ENCODE data around the gene SOX21.
"Not testable (repeated sequence)": the region's sequence is repeated elsewhere in the genome, so short reads cannot be mapped to it uniquely, and the experiment has no call there.

SOX21 gene

DNA sequence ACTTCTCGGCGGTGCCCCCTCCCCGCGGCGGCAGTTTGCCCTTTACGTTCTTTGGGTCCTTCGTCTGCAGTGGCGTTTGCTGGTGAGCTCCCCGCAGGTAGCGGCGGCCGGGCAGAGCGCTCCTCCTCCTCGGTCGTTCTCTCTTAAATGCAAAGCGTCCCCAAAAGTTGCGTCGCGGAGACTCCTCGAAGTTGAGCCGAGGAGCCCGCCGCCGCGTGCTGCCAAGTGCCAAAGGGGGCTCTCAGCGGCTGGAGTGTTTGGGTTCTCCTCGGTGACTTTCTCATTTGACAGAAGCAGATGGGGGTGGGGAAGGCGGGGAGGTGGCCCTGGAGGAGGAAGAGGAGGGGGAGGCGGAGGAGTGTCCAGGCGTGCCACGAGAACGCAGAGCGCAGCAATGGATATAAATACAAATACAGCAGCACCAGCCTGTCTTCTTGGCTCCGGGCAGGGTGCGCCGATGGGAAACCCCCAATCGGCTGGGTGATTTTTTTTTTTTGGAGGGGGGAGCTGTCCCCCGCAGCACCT, at the start of gene SOX21:
SOX21 (minus strand) TSS at position 259 of the 525 bp plus-strand sequence. CDS start 496 bp downstream, outside the sequence.
- DNase-seq (ENCODE audit: low spot score), result peak; percentile 17

DNA sequence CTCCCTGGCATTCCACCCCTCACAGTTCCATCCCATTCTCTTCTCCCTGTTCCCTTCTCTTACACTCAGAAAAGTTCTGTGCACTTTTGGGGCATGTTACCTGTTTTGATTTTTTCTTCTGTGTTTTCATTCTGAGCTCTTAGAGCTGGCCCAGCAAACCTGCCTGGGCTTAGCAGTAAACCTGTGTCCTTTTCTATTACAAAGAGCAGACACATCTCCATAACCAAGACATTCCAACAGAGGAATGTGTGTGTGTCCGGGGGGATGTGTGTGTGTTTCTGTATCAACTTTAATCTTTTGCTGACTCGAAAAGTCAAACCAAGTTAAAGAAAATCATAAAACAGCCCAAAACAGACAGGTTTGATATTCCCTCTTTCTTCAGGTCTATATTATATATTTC, 49.1 kb upstream of the SOX21 start:
- DNase-seq (ENCODE audit: low spot score), result no peak

DNA sequence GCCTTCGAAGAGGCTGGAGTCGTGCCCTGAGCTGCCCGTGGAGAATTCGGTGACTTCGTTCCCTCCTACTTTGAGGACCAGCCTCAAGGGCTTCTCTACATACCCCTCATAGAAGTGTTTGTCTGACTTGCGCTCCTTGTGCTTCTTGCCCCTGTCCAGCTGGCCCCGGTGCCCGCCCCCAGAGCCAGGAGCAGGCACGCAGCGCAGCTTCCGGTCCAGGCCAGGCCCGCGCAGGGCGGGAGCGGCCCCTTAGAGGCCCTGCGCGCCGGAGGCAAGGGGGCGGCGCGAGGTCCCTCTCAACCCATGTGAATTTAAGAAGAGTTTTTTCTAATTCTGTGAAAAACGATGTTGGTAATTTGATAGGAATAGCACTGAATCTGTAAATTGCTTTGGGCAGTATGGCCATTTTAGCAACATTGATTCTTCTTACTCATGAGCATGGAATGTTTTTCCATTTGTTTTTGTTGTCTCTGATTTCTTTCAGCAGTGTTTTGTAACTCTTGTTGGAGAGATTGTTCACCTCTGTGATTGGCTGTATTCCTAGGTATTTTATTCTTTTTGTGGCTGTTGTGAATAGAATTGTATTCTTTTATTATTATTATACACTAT, 46.9 kb upstream of the SOX21 start:
- no peak for DNase-seq (ENCODE audit: low spot score)

DNA sequence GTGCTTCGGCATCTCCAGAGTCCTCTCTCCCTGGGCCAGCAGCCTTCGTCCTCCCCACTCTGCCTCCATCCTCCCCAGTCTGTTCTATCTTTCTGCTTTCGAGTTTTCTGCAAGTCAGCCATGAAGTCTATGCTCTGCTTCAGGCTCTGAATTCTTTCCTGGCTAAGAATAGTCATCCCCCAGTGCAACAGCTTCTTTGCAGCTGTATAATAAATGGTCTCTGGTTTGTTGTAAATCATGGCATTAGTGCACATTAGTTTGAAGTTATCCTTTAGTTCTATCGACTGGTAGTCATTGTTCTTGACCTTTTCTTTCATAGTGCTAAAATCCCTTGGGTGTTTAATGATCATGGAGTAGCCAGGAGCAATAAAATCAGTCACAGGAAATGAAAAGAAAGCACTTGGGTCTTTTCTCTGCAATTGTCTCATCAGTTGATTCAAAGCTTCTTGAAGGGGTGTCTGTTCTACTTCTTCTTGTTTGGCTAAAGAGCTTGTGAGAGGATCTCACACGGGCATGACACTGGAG, 46.2 kb upstream of the SOX21 start:
- no peak for DNase-seq (ENCODE audit: low spot score)

DNA sequence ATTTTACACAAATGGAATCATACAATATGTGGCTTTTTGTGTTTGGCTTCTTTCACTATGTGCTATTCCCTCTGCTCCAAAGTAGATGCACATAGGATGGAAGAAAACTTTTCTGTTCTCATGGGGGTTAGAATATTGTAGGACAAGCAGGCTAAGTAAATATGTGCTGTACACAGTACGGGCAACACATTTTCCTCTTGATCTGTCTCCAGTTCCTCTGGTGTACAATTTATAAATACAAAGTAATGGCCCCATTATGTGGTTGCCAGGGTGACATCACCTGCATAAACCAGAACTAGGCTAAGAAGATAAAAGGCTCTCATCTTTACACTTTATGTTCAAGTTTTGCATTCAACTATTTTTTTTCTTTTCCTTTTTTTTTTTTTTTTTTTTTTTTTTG, 41.0 kb upstream of the SOX21 start:
- no peak for DNase-seq (ENCODE audit: low spot score)

DNA sequence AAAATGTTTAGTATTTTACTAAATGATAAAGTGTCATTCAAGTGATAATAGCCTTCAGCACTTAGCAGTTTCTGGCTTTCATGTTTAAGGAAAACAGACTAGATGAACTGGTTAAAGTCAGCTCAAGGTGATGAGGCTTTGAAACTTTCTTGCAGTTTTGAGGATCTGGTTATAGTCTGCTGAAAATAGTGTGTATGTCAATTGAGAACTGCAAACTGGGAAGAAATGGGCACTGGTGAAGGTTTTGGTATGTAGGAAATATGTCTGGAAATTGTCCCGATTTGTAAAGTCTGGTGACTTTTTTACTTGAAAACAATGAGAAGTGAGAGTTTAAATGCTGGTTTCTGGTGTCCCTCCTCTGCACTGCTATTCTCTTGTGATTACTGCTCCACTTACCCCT, 36.8 kb upstream of the SOX21 start:
- DNase-seq (ENCODE audit: low spot score), result no peak

DNA sequence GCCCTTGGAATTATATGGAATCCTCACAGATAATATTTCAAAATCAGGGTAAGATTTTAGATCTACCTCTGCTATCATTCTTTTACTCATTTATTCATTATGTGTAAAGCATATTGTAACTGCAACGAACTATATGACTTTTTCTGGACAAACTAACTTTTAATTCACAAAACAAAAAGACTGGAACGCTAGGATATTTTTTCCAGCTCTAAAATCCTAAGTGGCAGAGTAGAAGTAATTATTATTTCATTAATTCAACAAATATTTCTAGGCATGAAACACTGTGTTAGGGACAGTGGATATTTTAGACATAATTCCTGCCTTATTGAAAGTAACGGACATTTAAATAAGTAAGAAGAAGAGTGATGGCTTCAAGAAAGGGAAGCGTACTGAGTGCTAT, 26.9 kb upstream of the SOX21 start:
- no peak for DNase-seq (ENCODE audit: low spot score)

DNA sequence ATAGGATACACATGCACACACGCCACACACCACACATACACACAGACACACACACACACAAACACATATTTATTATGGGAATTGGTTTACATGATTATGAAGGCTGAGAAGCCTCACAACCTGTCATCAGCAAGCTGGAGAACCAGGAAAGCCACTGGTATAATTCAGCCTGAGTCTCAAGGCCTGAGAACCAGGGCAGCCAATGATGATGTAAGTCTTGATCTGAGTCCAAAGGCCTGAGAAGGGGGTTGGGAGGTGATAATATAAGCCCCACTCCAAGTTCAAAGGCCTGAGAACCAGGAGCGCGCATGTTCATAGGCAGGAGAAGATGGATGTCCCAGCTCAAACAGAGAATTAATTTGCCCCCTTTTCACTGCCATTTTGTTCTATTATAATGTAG, 18.7 kb upstream of the SOX21 start:
- DNase-seq (ENCODE audit: low spot score), result no peak

DNA sequence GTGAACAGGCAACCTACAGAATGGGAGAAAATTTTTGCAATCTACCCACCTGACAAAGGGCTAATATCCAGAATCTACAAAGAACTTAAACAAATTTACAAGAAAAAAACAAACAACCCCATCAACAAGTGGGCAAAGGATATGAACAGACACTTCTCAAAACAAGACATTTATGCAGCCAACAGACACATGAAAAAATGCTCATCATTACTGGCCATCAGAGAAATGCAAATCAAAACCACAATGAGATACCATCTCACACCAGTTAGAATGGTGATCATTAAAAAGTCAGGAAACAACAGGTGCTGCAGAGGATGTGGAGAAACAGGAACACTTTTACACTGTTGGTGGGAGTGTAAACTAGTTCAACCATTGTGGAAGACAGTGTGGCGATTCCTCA, 17.6 kb upstream of the SOX21 start:
- DNase-seq (ENCODE audit: low spot score), result not testable (repeated sequence)

DNA sequence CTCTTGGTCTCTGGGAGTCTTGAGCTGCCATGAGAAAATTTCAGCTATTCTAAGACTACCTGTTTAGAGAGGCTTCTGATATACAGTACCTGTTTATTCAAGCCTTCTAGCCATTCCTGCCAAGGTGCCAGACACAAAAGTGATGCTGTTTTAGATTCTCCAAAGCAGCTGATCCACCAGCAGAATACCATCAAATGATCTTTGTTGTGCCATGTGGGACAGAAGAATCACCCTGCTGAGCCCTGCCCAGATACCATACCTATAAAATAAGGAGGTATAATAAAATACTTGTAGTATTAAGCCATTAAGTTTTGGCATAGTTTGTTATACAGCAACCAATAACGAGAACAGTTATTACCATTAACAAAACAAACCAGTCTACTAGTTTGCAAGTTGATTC, 14.1 kb upstream of the SOX21 start:
- DNase-seq (ENCODE audit: low spot score), result no peak

DNA sequence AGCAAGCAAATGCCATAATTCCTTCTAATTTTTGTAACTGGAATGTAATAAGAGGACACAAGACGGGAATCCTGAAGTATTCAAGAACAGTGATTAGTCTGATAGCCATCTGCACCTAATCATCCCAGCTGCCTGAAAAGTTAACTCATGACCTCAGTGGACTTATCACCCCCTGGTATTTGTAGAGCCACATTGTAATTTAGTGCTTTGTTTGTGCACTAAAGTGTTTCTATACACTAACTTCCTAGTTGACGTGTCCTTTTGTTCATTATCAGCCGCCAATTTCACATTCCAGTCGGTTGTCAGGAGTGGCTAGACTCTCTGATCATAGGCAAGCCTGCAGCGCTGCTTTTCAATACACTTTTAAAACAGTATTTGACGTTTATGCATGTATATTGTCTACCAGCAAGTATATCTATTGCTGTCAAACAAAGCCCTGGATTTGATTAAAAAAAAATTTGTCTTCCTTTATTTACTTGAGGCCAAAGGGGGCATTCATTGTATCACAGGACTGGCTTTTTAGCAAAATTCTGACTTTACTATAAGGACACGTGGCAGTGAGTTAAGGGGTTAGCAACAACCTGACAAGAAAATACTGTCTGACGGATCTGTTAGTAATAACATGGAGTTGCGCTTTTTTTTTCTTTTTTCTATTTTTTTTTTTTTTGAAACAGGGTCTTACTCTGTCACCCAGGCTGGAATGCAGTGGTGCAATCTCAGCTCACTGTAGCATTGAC, 10.4 kb upstream of the SOX21 start:
- DNase-seq (ENCODE audit: low spot score), result no peak

DNA sequence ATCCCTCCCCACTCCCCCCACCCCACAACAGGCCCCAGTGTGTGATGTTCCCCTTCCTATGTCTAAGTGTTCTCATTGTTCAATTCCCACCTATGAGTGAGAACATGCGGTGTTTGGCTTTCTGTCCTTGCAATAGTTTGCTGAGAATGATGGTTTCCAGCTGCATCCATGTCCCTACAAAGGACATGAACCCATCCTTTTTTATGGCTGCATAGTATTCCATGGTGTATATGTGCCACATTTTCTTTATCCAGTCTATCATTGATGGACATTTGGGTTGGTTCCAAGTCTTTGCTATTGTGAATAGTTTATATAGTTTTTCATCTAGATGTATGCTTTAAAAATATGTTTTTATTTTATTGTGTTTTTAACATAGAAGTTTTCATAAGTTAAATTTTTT, 6.4 kb upstream of the SOX21 start:
- DNase-seq (ENCODE audit: low spot score), result not testable (repeated sequence)

DNA sequence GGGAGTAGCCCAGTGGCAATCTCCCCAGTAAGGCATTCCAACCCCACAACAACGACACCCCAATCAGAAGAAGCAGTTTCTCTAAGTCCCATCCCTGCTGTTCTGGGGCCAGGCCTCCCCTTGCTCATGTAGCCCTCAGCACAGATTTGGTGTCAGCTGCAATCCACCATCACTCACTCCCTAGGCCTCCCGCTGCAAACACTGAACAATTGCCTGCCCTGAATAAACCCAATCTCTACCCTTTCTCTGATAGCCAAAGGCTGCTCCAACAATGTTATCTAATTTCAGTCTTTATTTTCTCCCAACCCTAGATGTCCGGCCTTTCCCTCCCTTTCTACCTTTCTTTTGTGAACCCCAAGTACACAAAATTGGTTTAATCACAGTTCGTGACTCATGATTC, 5.6 kb upstream of the SOX21 start:
- DNase-seq (ENCODE audit: low spot score), result no peak

DNA sequence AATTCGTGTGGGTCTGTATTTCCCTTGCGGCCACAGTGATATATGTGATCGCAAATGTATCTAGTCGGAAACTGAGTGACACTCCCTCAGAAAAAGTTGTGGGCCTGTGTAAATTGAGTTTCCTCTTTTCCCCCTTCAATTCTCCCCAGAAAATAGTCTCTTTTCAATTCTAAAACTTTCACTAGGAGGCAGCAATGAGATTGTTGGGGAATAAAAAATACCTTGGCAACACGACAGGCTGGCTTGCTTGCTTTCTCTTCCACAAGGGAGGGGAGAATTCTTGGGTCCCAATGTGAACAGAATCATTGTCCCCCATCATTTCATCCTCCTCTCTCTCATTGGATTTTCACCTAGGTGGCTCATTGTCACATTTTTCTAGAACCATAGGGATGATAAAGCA, 3.7 kb upstream of the SOX21 start:
- DNase-seq (ENCODE audit: low spot score), result no peak

DNA sequence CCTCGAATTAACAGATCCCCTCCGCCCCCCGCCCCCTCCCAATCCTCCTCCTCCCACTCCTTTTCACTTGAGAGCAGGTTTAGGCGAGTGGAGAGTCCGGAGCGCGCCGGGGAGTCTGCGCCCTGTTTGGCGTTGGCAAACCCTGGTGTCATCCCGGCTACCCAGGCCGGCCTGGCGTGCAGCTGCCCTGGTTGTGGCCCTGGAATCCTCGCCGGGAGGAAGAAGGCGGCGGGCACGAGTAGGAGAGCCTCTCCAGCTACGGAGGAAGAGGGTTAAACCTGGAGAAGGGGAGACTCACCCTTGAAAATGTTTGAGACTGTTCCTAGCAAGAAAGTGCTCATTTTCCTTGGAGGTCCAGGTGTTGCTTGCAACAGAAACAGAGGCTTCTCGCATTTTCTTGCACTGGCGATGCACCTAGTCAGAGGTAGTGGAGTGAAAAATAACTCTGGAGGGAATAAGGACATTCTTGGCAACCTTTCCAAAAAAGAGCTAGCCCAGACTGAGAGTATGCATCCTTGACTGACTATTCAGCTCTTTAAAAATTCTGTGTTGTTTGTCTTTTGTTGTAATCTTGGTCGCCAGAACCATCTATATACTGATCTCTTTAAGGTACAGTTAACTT, 1.3 kb upstream of the SOX21 start:
- no peak for DNase-seq (ENCODE audit: low spot score)

DNA sequence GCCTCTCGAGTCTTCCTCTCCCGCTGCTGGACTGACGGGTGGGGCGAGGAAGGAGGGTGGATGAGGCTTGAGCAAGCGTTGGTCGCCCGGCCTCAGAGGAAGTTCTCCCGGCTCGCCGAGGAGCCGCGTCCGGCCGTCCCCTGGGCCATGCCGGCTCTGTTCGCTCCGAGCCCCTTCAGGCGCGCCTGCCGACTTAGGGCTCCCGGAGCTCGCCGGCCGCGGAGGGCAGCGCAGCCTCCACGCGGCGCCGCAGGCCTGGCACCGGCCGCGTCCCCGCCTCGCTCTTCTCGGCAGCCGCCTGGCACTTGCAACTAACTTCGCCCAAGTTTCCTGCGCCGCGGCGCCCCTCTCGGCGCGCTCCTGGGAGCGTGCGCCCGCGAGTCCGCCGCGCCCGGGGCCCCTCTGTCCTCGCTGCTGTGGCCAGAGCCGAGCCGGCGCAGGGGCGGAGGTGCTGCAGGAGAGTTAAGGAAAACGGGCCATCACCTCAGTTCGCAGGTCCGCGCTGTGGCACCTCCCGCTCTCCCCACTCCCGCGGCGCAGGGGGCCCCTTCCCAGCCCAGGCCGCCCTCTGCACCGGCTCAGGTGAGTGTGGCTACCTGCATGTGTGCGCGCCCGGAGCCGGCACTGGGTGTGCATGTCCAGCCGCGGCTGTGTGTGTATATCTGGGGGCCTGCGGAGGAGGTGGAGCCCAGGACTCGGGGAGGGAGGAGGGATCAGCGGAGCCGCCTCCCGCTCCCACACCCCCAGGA, 641 bp upstream of the SOX21 start:
- DNase-seq (ENCODE audit: low spot score), result peak; percentile 38

DNA sequence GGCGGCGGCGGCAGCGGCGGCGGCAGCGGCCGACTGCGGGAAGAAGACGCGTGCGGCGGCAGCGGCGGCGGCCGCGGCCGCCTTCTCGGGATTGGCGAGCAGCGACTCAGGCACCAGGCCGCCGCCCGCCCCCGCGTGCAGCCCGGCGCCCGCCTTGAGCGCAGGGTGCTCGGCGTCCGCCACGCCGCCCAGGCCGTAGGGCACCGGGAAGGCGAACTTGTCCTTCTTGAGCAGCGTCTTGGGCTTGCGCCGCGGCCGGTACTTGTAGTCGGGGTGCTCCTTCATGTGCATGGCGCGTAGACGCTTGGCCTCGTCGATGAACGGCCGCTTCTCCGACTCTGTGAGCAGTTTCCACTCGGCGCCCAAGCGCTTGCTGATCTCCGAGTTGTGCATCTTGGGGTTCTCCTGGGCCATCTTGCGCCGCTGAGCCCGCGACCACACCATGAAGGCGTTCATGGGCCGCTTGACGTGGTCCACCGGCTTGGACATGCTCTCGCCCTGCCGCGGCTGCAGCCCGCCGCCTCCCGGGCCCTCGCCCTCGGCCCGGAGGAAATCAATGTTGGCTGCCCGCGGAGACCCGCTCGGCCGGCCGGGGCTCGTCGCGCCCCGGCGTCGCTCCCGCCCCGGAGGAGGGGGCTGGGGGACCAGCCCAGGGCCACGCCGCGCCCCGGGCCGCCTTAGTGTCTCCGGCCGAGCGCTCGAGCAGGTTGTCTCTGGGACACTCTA, 621 bp downstream of the SOX21 start:
- DNase-seq (ENCODE audit: low spot score), result no peak

DNA sequence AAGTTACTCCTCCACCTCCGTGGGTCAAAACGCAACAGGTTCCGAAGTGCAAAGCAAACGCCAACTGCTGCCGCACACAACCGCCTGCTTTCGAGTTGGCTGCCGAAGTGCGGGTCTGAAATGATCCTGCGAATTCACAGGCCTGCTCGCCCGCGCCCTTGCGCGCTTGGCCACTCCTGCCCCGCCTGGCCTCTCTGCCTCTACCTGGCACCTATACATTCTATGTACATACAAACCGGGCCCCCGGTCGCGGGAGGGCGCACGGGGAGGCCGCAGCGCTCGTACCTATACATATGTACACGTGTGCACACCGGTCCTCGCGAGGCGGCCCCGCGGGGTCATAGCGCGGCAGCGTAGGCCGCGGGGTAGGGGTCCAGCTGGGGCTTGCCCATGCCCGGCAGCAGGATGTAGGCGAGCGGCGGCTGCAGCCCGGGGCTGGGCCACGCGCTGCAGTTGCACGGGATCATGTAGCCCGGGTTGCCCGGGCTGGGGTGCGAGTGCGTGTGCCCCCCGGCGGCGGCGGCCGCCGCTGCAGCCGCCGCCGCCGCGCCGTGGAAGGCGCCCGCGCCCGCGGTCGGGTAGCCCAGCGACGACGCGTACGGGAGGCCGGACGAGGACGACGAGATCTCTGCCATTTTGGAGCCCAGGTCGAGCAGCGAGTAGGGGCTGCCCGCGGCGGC, 1.3 kb downstream of the SOX21 start:
- DNase-seq (ENCODE audit: low spot score), result peak; percentile 25

DNA sequence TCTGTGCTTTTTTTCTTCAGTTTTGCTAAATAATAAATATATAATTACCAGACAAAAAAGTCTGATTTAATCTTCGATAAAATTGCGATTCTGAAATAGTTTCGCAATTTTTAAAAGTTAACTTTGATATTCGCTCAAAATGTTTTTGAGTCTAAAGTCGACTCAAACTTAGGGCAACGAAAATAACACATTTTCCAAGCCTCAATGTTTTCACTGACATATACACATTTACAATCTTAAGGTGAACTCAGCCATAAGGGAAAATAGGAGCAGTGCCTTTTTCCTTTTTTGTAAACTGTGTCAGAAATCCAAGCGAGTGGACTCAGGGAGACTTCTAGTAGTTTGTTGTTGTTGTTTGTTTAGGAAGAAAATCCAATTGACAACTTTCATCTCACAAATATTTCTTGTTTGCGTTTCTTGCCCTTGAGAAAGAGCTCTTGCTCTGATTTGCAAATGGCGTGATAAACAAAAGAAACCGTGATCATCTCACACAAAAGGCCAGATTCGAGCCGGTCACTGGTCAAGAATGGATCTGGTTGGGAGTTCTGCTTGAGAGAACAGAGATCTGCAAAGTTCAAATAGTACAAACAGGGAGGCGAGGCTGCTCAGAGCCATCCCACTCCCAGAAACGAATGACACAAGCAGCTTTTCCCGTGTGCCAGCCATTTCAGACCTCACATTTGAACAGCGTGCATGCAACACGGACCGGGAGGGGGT, 2.1 kb downstream of the SOX21 start:
- no peak for DNase-seq (ENCODE audit: low spot score)

All from kidney tubule cell (primary cell).